ENCODE data around the gene GAL3ST2. TPM values are rescaled to one million over a fixed set of nuclear protein-coding genes. Genes with fewer than 3 reads are reported as not detected.
"Not testable (repeated sequence)": the region's sequence is repeated elsewhere in the genome, so short reads cannot be mapped to it uniquely, and the experiment has no call there.

Gene GAL3ST2
- total RNA-seq, 1 donor from 2014 or later = not detected

GRCh38 chr2:241752689-241753276, 23.8 kb upstream of the GAL3ST2 start:
- no peak for TF ChIP-seq CTCF (conservative IDR thresholded peaks at IDR 0.05; ENCODE audit: low read depth, low read length)
- DNase-seq (ENCODE audit: low read depth) = no peak
- no peak overlapping the region for H3K4me3 ChIP-seq (ENCODE audit: low read depth, low read length)

- no peak for DNase-seq (ENCODE audit: low read depth)
- H3K4me3 ChIP-seq (ENCODE audit: low read depth, low read length) = no peak overlapping the region
- no peak for TF ChIP-seq CTCF (conservative IDR thresholded peaks at IDR 0.05; ENCODE audit: low read depth, low read length)
Measured at GRCh38 chr2:241753493-241753892, 23.1 kb upstream of the GAL3ST2 start.

GRCh38 chr2:241754042-241754441, 22.6 kb upstream of the GAL3ST2 start:
- H3K4me3 ChIP-seq (ENCODE audit: low read depth, low read length) = no peak overlapping the region
- DNase-seq (ENCODE audit: low read depth) = no peak
- no peak for TF ChIP-seq CTCF (conservative IDR thresholded peaks at IDR 0.05; ENCODE audit: low read depth, low read length)

GRCh38 chr2:241755166-241755565, 21.5 kb upstream of the GAL3ST2 start:
- no peak for DNase-seq (ENCODE audit: low read depth)
- TF ChIP-seq CTCF (conservative IDR thresholded peaks at IDR 0.05; ENCODE audit: low read depth, low read length) = no peak

GRCh38 chr2:241755777-241756176, 20.8 kb upstream of the GAL3ST2 start:
- no peak for TF ChIP-seq CTCF (conservative IDR thresholded peaks at IDR 0.05; ENCODE audit: low read depth, low read length)
- DNase-seq (ENCODE audit: low read depth) = no peak
- H3K4me3 ChIP-seq (ENCODE audit: low read depth, low read length) = no peak overlapping the region

More at GRCh38 chr2:241755166-241755565, 21.5 kb upstream of the GAL3ST2 start:
- H3K4me3 ChIP-seq (ENCODE audit: low read depth, low read length) = no peak overlapping the region

GRCh38 chr2:241759067-241759807, 17.4 kb upstream of the GAL3ST2 start:
- no peak overlapping the region for H3K4me3 ChIP-seq (ENCODE audit: low read depth, low read length)
- DNase-seq (ENCODE audit: low read depth) = no peak
- TF ChIP-seq CTCF (conservative IDR thresholded peaks at IDR 0.05; ENCODE audit: low read depth, low read length) = no peak

- H3K4me3 ChIP-seq (ENCODE audit: low read depth, low read length); DNase-seq (ENCODE audit: low read depth): not testable (repeated sequence)
Measured at GRCh38 chr2:241759893-241760292, 16.7 kb upstream of the GAL3ST2 start.
